GM19099 (cell line): Measurements from ENCODE around the gene CROCC2.

Source experiments
- POLR2A ChIP-seq: IDR thresholded peaks from 3 replicates; pipeline ENCODE4 v1.6.1; 2011; ENCODE audit warnings: low read depth; ENCODE audit not compliant: insufficient read length; ENCODE audit errors: extremely low read depth

CROCC2 gene

GRCh38 chr2:240894006-240894405 is 12.1 kb upstream of the CROCC2 start:
- TF ChIP-seq POLR2A = no peak

- no peak for TF ChIP-seq POLR2A
Measured at GRCh38 chr2:240894836-240895558, 11.1 kb upstream of the CROCC2 start.

GRCh38 chr2:240895656-240896388 is 10.3 kb upstream of the CROCC2 start, which contains the start of gene MAB21L4:
Gene MAB21L4 (minus strand): TSS chr2:240896156. CDS start chr2:240895997, 159 bp downstream.
- TF ChIP-seq POLR2A = no peak

- no peak for TF ChIP-seq POLR2A
Measured at GRCh38 chr2:240896394-240896793, 9.7 kb upstream of the CROCC2 start.

- no peak for TF ChIP-seq POLR2A
Measured at GRCh38 chr2:240896871-240897692, 9.1 kb upstream of the CROCC2 start.

- no peak for TF ChIP-seq POLR2A
Measured at GRCh38 chr2:240898108-240898730, 7.9 kb upstream of the CROCC2 start.

- no peak for TF ChIP-seq POLR2A
Measured at GRCh38 chr2:240898731-240899467, 7.2 kb upstream of the CROCC2 start.

GRCh38 chr2:240899468-240899865 is 6.7 kb upstream of the CROCC2 start:
- TF ChIP-seq POLR2A = no peak

- TF ChIP-seq POLR2A = no peak
Measured at GRCh38 chr2:240900141-240900860, 5.8 kb upstream of the CROCC2 start.

- TF ChIP-seq POLR2A = no peak
Measured at GRCh38 chr2:240901986-240902614, 4.0 kb upstream of the CROCC2 start.

- TF ChIP-seq POLR2A = no peak
Measured at GRCh38 chr2:240902615-240903041, 3.5 kb upstream of the CROCC2 start.

GRCh38 chr2:240903191-240904060 is 2.7 kb upstream of the CROCC2 start:
- no peak for TF ChIP-seq POLR2A
